ENCODE measurements around the gene CDH8. TPM values are rescaled to one million over a fixed set of nuclear protein-coding genes. Genes with fewer than 3 reads are reported as not detected.

CDH8 gene
- total RNA-seq, 1 experiment from 2014 or later, result 0.42 TPM

DNA sequence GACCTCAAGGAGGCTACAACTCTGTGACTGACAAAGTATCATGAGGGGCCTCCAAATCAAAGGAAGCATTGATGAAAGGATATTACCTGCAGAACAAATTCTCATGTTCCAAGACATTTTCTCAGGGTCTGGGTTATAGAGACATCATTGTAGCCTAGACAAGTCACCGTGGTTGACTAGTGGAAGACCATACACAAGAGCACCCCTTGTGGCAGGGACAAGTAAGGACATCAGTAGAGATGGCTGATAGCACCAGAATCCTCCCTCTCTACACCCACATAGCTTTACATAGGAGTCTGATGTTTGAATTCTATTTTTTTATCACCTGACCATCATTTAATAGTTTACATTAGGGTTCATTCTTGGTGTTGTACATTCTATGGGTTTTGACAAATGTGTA, 32.5 kb upstream of the CDH8 start:
- peak; percentile 18 for DNase-seq (ENCODE audit: unreplicated experiment)
- intact Hi-C loops (cut with micrococcal nuclease), result no loop called here
- Mint-ChIP-seq H3K27me3 (ENCODE audit: insufficient read depth, unreplicated experiment) (peaks cover 40% of the 10 kb centered on the region), H3K36me3 (ENCODE audit: insufficient read depth, unreplicated experiment) (no peaks in the 10 kb centered on the region), H3K27ac (ENCODE audit: low read depth, unreplicated experiment) (no peak overlapping the region), H3K4me3 (ENCODE audit: unreplicated experiment) (no peak overlapping the region), H3K4me1 (ENCODE audit: insufficient read depth, unreplicated experiment) (no peaks in the 10 kb centered on the region), H3K9me3 (ENCODE audit: unreplicated experiment) (peaks cover 13% of the 10 kb centered on the region)
- CTCF ChIA-PET, result interaction anchor here (1.0 kb wide), 1 partner anchor 10 kb away, joined by 3 read pairs; no protein-coding TSS in a partner anchor
- BruUV-seq (replicated peaks), result no TSS peak
- POLR2A ChIA-PET, result no interaction called here
- TF ChIP-seq, protein P1, sequence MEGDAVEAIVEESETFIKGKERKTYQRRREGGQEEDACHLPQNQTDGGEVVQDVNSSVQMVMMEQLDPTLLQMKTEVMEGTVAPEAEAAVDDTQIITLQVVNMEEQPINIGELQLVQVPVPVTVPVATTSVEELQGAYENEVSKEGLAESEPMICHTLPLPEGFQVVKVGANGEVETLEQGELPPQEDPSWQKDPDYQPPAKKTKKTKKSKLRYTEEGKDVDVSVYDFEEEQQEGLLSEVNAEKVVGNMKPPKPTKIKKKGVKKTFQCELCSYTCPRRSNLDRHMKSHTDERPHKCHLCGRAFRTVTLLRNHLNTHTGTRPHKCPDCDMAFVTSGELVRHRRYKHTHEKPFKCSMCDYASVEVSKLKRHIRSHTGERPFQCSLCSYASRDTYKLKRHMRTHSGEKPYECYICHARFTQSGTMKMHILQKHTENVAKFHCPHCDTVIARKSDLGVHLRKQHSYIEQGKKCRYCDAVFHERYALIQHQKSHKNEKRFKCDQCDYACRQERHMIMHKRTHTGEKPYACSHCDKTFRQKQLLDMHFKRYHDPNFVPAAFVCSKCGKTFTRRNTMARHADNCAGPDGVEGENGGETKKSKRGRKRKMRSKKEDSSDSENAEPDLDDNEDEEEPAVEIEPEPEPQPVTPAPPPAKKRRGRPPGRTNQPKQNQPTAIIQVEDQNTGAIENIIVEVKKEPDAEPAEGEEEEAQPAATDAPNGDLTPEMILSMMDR (IDR thresholded peaks at IDR 0.05; ENCODE audit: unreplicated experiment), result no peak

DNA sequence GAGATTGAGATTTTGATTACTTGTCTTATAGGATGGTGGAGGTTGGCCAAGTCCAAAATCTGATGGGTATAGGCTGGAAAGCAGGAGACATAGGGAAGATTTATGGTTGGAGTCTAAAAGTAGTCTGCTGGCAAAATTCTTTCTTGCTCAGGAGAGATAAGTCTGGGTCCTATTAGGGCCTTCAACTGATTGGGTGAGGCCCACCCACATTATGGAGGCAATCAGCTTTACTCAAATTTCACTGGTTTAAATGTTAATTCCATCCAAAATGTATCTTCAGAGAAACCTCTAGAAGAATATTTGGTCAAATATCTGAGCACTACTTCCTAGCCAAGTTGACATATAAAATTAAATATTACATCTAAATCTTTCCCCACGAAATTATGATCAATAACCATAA, 31.7 kb upstream of the CDH8 start:
- Mint-ChIP-seq H3K27me3 (ENCODE audit: insufficient read depth, unreplicated experiment) (peaks cover 40% of the 10 kb centered on the region), H3K27ac (ENCODE audit: low read depth, unreplicated experiment) (no peak overlapping the region), H3K36me3 (ENCODE audit: insufficient read depth, unreplicated experiment) (no peaks in the 10 kb centered on the region), H3K4me1 (ENCODE audit: insufficient read depth, unreplicated experiment) (no peaks in the 10 kb centered on the region), H3K9me3 (ENCODE audit: unreplicated experiment) (peaks cover 13% of the 10 kb centered on the region), H3K4me3 (ENCODE audit: unreplicated experiment) (no peak overlapping the region)
- CTCF ChIA-PET, result no interaction called here
- POLR2A ChIA-PET, result no interaction called here
- intact Hi-C loops (cut with micrococcal nuclease), result no loop called here
- DNase-seq (ENCODE audit: unreplicated experiment), result no peak
- TF ChIP-seq, protein P1 (IDR thresholded peaks at IDR 0.05; ENCODE audit: unreplicated experiment), result no peak
- no TSS peak for BruUV-seq (replicated peaks)

DNA sequence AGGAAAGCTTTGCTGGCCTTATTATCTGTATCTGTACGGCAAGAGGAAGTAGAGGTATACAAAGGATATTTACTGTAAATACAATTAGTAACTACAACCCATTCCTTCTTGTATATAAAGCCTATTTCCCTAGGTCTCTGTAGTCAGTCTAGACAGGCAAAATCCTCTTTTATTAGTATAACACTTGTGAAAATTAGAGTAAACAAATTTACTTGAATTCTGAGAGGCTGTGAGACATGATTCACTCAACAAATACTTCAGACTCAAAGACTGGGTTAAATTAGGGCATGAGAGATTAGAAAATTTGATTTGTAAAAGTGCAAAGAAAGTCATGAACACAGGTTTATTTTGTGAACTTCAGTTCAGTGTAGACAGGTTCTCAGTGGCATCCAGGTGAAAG, 30.9 kb upstream of the CDH8 start:
- H3K4me3 Mint-ChIP-seq (ENCODE audit: unreplicated experiment), result no peak overlapping the region
- H3K27ac Mint-ChIP-seq (ENCODE audit: low read depth, unreplicated experiment), result no peak overlapping the region
- ChIA-PET POLR2A (no interaction called here), CTCF (no interaction called here)
- peaks cover 8% of the 10 kb centered on the region for H3K9me3 Mint-ChIP-seq (ENCODE audit: unreplicated experiment)
- TF ChIP-seq, protein P1 (IDR thresholded peaks at IDR 0.05; ENCODE audit: unreplicated experiment), result no peak
- H3K36me3 Mint-ChIP-seq (ENCODE audit: insufficient read depth, unreplicated experiment), result no peaks in the 10 kb centered on the region
- DNase-seq (ENCODE audit: unreplicated experiment), result no peak
- intact Hi-C loops (cut with micrococcal nuclease), result no loop called here
- no TSS peak for BruUV-seq (replicated peaks)
- peaks cover 35% of the 10 kb centered on the region for H3K27me3 Mint-ChIP-seq (ENCODE audit: insufficient read depth, unreplicated experiment)
- H3K4me1 Mint-ChIP-seq (ENCODE audit: insufficient read depth, unreplicated experiment), result no peaks in the 10 kb centered on the region

DNA sequence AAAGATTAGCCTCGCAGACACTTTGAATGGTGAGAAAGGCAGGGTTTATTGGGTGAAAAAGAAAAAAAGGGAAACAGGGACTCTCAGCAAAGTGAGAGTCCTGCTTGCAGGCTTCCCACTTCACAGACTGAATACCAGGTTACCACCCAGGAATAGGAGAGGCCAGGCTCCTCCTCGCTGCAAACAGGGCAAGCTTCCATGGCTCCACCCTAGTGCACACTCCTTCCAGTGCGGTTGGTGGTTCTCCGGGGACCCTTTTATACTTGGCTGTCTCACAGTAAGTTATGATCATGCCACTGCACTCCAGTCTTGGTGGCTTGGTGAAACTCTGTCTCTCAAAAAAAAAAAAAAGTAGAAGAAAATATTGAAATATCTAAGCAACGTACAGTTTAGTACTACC, 30.5 kb upstream of the CDH8 start:
- no peak for DNase-seq (ENCODE audit: unreplicated experiment)
- Mint-ChIP-seq H3K36me3 (ENCODE audit: insufficient read depth, unreplicated experiment) (no peaks in the 10 kb centered on the region), H3K27me3 (ENCODE audit: insufficient read depth, unreplicated experiment) (peaks cover 30% of the 10 kb centered on the region), H3K27ac (ENCODE audit: low read depth, unreplicated experiment) (no peak overlapping the region), H3K4me1 (ENCODE audit: insufficient read depth, unreplicated experiment) (no peaks in the 10 kb centered on the region), H3K4me3 (ENCODE audit: unreplicated experiment) (no peak overlapping the region), H3K9me3 (ENCODE audit: unreplicated experiment) (peaks cover 8% of the 10 kb centered on the region)
- CTCF ChIA-PET, result interaction anchor here (0.5 to 0.6 kb wide), 2 partner anchors 299 to 336 kb away, joined by 3 to 4 read pairs; no protein-coding TSS in a partner anchor
- POLR2A ChIA-PET, result no interaction called here
- TF ChIP-seq, protein P1 (IDR thresholded peaks at IDR 0.05; ENCODE audit: unreplicated experiment), result no peak
- BruUV-seq (replicated peaks), result no TSS peak
- intact Hi-C loops (cut with micrococcal nuclease), result no loop called here
